ENCODE results near the gene BDKRB2. TPM values are rescaled to one million over a fixed set of nuclear protein-coding genes. Genes with fewer than 3 reads are reported as not detected.

BDKRB2 gene
- total RNA-seq, 1 experiment from 2014 or later, result 3.0 TPM

DNA sequence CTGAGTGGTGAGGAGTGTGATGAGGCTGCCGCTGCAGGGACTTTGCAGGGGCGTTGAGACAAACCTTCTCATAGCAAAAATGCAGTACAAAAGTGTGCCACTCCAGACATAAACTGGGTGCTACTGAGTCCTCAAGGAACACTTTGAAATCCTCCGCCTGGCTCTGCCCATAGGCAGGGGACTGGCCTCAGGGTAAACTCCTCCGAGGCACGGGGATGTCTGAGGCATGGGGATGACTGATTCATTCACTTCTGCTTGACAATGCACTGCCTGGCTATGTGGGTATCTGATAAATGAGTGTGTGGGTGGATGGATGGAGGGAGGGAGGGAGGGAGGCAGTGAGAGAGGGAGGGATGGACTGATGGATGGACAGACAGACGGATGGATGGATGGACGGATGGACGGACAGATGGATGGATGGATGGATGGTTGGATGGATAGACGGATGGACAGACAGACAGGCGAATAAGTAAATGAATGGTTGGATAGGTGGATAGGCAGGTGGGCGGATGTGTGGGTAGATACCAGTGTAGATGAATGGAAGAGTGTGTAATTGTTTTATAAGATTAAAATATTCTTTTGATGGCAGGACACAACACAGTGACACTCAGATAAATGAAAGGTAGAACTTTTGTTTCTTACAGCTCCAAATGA lies 2.1 kb upstream of the BDKRB2 start:
- Histone ChIP-seq H3K4me3 (ENCODE audit: insufficient read depth, low read depth, low read length) (no peak overlapping the region), H3K36me3 (replicated peaks; ENCODE audit: control insufficient read depth, insufficient read depth, low read length) (no peaks in the 10 kb centered on the region)
- DNase-seq, result no peak

DNA sequence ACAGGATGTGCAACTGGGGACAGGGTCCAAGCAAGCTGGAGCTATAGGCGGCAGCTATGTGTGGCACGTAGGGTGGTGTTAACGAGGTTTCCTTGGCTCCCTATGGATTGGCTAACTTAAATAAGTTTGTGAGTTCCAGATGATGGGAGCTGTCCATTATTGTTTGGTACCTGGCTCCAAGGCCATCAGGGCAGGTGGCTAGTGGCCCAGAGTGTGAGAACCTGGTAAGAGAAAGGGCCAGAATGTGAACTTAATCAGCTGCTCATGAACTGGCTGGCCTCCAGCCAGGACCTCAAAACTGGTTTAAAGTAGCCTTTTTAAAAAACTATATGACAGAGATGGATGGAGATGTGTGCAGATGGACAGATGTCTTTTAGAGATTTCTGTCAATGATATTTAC lies 1.5 kb upstream of the BDKRB2 start:
- DNase-seq, result no peak
- H3K36me3 ChIP-seq (replicated peaks; ENCODE audit: control insufficient read depth, insufficient read depth, low read length), result no peaks in the 10 kb centered on the region
- no peak overlapping the region for H3K4me3 ChIP-seq (ENCODE audit: insufficient read depth, low read depth, low read length)
- H3K27me3 ChIP-seq (ENCODE audit: control insufficient read depth, insufficient read depth, low read length), result peaks cover 12% of the 10 kb centered on the region; the same call in 1 of the 2 replicates

More for the DNA sequence above, 2.1 kb upstream of the BDKRB2 start:
- peaks cover 12% of the 10 kb centered on the region; the same call in 1 of the 2 replicates for H3K27me3 ChIP-seq (ENCODE audit: control insufficient read depth, insufficient read depth, low read length)

DNA sequence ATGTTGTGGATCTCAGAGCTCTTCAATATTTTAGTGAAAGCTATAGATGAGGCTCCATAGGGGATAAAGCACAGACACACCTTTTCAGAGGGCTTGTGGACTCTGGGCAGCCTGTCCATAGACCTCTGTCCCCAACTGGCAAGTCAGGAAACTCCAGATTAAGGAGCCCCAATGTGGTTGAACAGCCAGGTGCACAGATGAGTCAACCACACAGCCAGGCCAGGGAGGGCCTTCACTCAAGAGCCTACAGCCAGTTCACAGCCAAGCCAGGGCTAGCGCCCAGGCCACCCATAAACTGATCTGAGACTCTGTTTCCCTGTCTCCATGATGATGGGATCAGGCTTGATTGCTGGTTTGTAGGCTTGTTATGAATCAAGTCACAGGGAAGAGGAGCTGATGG lies 1.0 kb upstream of the BDKRB2 start:
- no peak overlapping the region for H3K4me3 ChIP-seq (ENCODE audit: insufficient read depth, low read depth, low read length)
- no peak for DNase-seq
- H3K27me3 ChIP-seq (ENCODE audit: control insufficient read depth, insufficient read depth, low read length), result peaks cover 12% of the 10 kb centered on the region; the same call in 1 of the 2 replicates
- H3K36me3 ChIP-seq (replicated peaks; ENCODE audit: control insufficient read depth, insufficient read depth, low read length), result no peaks in the 10 kb centered on the region

DNA sequence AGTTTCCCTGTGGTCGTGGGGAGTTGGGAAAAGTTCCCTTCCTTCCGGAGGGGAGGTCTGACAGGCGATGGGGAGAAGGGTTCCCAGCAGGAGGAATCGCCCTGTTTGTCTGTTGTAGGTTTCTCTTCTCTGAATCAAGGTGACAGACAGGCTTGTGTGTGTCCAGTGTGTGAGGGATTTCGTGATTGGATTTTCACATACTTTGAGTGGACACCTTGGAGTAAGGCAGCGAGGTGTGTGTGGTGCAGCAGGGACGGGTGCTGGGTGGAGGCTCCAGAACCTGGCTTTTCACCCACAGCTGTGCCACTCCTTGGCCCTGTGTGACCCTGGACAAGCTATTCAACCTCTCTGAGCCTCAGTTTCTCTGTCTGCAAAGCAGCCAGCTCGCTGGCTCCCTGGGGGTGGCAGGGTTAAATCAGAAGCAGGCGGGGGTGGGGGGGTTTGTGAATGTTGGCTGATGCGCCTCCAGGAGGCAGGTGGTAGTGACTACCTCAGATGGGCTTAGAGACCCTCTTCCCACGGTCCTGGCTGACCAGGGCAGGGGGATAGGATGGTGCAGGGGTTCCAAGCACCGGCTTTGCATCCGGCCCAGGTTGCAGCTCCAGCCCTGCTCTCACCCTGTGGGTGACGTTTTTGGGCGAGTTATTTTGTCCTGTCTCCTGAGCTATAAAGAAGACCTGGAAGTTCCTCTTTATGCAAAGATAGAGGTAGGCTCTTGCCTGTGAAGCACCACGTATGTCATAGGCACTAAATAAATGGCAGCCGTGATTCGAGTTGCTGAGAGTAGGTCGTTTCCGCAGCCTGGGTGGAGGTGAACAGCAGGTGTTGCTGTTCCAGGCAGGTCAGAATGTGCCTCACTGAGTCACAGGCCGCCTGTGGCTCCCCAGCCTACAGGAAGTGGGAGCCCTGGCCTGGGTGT lies 679 bp downstream of the BDKRB2 start:
- Histone ChIP-seq H3K36me3 (replicated peaks; ENCODE audit: control insufficient read depth, insufficient read depth, low read length) (no peaks in the 10 kb centered on the region), H3K27me3 (ENCODE audit: control insufficient read depth, insufficient read depth, low read length) (peaks cover 12% of the 10 kb centered on the region; the same call in 1 of the 2 replicates), H3K4me3 (ENCODE audit: insufficient read depth, low read depth, low read length) (peak overlapping the region; percentile 37)
- peak; percentile 75 for DNase-seq

DNA sequence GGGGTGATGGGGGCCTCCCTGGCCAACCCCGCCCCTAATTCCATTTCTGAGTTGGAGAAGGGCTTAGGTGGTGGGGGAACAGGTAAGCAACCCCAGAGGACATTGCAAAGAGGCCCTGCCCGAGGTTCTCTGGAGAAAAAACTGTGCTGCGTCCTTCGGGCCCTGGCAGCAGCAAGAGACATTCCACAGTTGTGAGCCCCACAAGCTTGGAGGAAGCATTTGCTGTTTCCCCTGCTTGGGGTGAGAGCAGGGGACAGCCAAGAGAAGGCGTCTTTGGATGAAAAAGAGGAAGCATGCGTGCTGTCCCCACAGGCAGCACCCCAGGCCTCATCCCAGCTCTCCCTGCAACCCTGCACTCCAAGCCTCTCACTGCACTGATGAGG lies 1.3 kb downstream of the BDKRB2 start:
- Histone ChIP-seq H3K36me3 (replicated peaks; ENCODE audit: control insufficient read depth, insufficient read depth, low read length) (no peaks in the 10 kb centered on the region), H3K27me3 (ENCODE audit: control insufficient read depth, insufficient read depth, low read length) (peaks cover 12% of the 10 kb centered on the region; the same call in 1 of the 2 replicates), H3K4me3 (ENCODE audit: insufficient read depth, low read depth, low read length) (no peak overlapping the region)
- peak; percentile 47 for DNase-seq

DNA sequence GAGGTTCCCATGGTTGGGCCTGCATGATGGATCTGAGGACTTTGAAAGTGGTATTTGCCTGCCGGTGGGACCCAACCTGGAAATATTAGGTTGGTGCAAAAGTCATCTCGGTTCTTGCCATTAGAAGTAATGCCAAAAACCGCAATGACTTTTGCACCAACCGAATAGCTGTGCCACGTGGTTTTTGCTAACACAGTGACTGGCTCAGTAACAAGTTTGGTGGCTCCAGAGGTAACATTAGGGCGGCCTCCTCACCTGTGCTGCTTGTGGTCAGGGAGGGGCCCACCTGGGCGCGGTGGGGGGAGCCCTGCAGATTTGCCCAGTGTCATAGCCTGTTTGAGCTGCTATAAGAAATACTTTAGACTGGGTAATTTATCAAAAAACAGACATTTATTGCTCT lies 1.8 kb downstream of the BDKRB2 start:
- Histone ChIP-seq H3K4me3 (ENCODE audit: insufficient read depth, low read depth, low read length) (no peak overlapping the region), H3K27me3 (ENCODE audit: control insufficient read depth, insufficient read depth, low read length) (peaks cover 12% of the 10 kb centered on the region; the same call in 1 of the 2 replicates), H3K36me3 (replicated peaks; ENCODE audit: control insufficient read depth, insufficient read depth, low read length) (no peaks in the 10 kb centered on the region)
- DNase-seq, result peak; percentile 43

DNA sequence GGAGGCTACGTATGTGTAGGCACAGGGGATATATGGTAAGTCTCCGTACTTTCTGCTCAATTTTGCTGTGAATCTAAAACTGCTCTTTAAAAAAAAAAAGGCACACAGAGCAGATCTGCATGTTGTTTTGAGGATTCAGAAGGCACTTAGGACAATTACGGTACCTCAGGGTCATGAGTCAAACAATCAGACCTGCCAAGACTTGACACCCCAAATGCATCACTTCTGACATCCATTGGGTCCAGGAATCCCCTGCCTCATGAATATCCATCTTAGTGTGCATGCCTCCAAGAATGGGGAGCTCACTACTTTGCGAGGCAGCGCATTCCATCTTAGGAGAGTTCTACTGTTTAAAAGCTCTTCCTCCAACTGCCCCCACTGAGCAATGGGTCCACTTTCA lies 3.0 kb downstream of the BDKRB2 start:
- H3K27me3 ChIP-seq (ENCODE audit: control insufficient read depth, insufficient read depth, low read length), result peaks cover 12% of the 10 kb centered on the region; the same call in 1 of the 2 replicates
- no peak for DNase-seq

DNA sequence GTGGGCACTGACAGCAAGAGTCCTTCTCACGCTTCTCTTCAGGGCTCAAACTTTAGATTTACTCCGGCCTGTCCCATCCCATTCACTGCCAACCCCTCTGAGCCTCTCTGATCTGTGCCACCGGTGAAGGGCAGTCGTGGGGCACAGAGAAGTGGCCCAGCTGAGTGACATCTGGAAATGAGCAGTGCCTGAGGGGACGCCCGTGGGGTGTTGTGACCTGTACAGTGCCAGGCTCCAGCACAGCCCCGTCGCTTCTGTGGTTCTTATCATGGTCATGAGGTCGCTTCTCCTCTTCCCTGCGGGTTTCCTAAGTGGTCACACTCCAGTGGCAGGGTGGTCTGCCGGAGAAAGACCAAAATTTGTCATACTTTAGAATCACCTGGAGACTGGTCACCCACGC lies 4.1 kb downstream of the BDKRB2 start:
- Histone ChIP-seq H3K4me3 (ENCODE audit: insufficient read depth, low read depth, low read length) (no peak overlapping the region), H3K27me3 (ENCODE audit: control insufficient read depth, insufficient read depth, low read length) (peaks cover 9% of the 10 kb centered on the region; the same call in 1 of the 2 replicates), H3K36me3 (replicated peaks; ENCODE audit: control insufficient read depth, insufficient read depth, low read length) (no peaks in the 10 kb centered on the region)
- no peak for DNase-seq

More for the DNA sequence above, 3.0 kb downstream of the BDKRB2 start:
- Histone ChIP-seq H3K4me3 (ENCODE audit: insufficient read depth, low read depth, low read length) (no peak overlapping the region), H3K36me3 (replicated peaks; ENCODE audit: control insufficient read depth, insufficient read depth, low read length) (no peaks in the 10 kb centered on the region)

DNA sequence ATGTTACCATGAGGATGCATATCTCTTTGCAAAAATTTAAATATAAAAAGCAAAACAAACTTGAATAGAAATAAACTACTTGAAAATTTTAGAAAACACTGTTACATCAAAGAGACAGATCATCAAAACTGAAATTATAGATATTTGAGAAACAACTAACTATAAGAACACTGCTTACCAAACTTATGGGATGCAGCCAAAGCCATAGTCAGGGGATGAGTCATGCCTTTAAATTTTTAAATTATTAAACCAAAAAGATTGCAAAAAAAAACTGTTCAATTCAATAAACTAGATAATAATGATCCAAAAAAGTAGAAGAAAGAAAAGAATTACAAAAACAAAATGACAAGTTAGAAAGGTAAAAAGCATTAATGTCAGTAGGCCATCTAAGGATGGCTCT lies 7.5 kb downstream of the BDKRB2 start:
- no peaks in the 10 kb centered on the region for H3K27me3 ChIP-seq (ENCODE audit: control insufficient read depth, insufficient read depth, low read length)
- H3K4me3 ChIP-seq (ENCODE audit: insufficient read depth, low read depth, low read length), result no peak overlapping the region
- DNase-seq, result no peak
- no peaks in the 10 kb centered on the region for H3K36me3 ChIP-seq (replicated peaks; ENCODE audit: control insufficient read depth, insufficient read depth, low read length)

DNA sequence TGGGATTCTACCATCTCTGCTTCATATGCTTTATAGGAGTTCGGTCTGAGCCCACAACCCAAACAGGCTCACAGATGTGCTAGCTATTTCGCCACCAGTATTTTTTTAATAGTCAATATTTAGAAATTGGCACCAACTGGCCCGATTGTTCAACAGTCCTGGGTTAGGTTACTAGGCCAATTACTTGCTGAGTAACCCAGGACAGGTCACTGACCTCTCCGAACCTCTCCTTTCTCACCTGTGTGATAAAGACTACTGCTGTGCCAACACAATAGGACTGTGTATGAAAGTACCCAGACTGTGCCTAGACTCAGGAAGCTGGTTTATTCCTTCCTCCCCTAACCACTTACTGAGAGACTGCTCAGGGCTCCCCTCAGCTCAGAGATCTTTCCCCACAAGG lies 8.3 kb downstream of the BDKRB2 start:
- Histone ChIP-seq H3K27me3 (ENCODE audit: control insufficient read depth, insufficient read depth, low read length) (no peaks in the 10 kb centered on the region), H3K36me3 (replicated peaks; ENCODE audit: control insufficient read depth, insufficient read depth, low read length) (no peaks in the 10 kb centered on the region), H3K4me3 (ENCODE audit: insufficient read depth, low read depth, low read length) (no peak overlapping the region)
- no peak for DNase-seq

DNA sequence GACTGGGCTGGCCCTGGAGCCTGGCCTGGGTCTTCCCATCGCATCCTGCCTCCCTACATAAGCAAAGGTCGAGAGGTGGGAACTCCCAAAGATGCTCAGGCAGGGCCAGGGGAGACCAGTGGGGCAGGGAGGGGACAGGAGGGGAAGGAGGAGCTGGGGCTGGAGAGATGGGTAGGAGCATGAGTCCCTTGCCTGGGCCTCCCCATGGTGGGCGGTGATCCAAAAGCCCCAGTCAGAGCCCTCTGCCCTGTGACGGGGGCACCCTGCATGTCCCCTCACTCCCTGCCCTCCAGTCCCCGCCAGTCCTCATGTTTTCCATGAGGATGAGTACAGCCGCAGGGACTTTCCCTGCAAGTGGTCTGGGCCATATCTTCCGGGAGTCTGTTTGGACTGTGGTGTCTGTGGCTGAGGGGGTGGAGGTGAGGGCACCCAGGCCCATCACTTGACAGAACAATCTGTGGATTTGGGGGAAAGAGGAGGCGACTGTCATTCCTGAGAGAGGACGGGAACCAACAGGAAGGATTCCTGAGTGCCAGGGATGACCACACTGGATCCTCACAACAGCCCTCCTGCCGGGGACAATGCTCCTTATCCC lies 9.3 kb downstream of the BDKRB2 start:
- no peaks in the 10 kb centered on the region for H3K36me3 ChIP-seq (replicated peaks; ENCODE audit: control insufficient read depth, insufficient read depth, low read length)
- H3K27me3 ChIP-seq (ENCODE audit: control insufficient read depth, insufficient read depth, low read length), result no peaks in the 10 kb centered on the region
- no peak for DNase-seq
- no peak overlapping the region for H3K4me3 ChIP-seq (ENCODE audit: insufficient read depth, low read depth, low read length)

DNA sequence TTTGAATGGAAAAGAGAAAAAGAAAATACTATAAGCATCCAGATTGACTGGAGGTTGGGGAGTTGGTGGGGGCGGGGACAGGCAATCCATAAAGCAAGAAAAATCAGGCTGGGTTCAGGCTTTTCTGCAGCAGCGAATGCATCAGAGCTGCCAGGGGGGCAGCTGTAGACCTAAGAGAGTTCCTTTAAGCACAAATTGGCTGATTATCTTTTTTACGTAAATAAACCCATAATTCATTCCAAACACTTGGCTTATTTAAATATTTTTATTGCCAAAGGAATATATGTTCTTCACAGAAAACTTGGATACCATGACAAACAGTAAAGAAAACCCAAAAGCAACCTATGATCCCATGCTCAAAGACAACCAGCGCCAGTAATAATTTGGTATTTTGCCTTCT lies 10.2 kb downstream of the BDKRB2 start:
- Histone ChIP-seq H3K4me3 (ENCODE audit: insufficient read depth, low read depth, low read length) (no peak overlapping the region), H3K27me3 (ENCODE audit: control insufficient read depth, insufficient read depth, low read length) (no peaks in the 10 kb centered on the region), H3K36me3 (replicated peaks; ENCODE audit: control insufficient read depth, insufficient read depth, low read length) (no peaks in the 10 kb centered on the region)
- DNase-seq, result no peak

DNA sequence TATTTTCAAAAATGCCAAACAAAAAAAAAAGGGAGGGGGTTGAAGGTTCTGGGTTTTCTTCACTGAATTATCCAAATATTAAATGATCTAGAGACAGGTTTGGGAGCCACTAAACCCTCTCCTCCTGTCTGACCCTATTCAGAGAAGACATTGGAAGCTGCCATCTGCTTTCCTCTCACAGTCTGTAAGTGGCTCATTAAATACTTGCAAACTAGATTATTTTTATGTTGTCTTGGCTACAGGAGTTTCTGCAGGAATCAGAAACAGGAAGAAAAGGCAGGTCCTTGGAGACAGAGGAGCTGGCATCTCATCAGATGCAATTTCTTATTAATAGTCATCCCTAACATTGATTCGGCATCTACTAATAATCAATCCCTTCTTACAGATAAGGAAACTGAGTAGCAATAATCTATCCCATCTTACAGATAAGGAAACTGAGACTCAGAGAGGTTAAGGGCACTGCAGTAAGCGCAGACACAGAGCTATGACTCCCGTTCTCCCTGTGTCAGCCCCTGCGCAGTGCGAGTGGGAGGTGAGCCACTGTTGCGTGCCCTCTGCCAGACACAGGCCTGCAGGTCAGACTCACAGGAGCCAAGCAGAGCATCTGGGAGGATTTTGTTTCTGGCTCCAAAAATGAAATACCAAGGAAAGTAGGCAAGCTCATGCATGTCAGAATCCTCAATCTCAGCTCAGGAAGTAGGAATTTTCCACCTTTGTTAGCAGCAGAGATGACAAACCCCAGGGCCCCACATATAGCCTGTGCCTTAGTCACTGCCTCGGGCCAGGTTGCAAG lies 11.0 kb downstream of the BDKRB2 start:
- Histone ChIP-seq H3K27me3 (ENCODE audit: control insufficient read depth, insufficient read depth, low read length) (no peaks in the 10 kb centered on the region), H3K36me3 (replicated peaks; ENCODE audit: control insufficient read depth, insufficient read depth, low read length) (no peaks in the 10 kb centered on the region), H3K4me3 (ENCODE audit: insufficient read depth, low read depth, low read length) (no peak overlapping the region)
- no peak for DNase-seq

DNA sequence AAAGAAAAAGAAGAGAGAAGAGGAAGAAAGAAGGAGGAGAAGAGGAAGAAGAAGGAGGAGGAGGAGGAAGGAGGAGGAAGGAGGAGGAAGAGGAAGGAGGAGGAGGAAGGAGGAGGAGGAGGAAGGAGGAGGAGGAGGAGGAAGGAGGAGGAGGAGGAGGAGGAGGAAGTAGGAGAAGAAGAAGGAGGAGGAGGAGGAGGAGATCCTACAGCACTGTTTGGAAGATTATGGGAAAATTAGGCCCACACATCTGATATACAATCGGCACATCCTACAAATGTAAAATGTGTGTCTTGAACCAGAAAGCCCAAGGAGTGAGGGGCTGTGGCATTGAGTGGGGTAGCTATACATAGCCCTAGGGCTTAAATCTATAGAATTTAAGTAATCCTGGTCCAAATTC lies 12.0 kb downstream of the BDKRB2 start:
- H3K36me3 ChIP-seq (replicated peaks; ENCODE audit: control insufficient read depth, insufficient read depth, low read length), result no peaks in the 10 kb centered on the region
- no peak for DNase-seq
- no peaks in the 10 kb centered on the region for H3K27me3 ChIP-seq (ENCODE audit: control insufficient read depth, insufficient read depth, low read length)
- no peak overlapping the region for H3K4me3 ChIP-seq (ENCODE audit: insufficient read depth, low read depth, low read length)
